Measurements from ENCODE around the gene ZNF12.
"Not testable (repeated sequence)": the region's sequence is repeated elsewhere in the genome, so short reads cannot be mapped to it uniquely, and the experiment has no call there.

ZNF12 gene

GRCh38 chr7:6691609-6692106 is 15.1 kb downstream of the ZNF12 start:
- DNase-seq (ENCODE audit: low read depth, low spot score) = peak; percentile 8

- DNase-seq (ENCODE audit: low read depth, low spot score) = no peak
Observed at GRCh38 chr7:6691103-6691502, 15.6 kb downstream of the ZNF12 start.

- no peak for DNase-seq (ENCODE audit: low read depth, low spot score)
Observed at GRCh38 chr7:6680146-6680545, 26.6 kb downstream of the ZNF12 start.

GRCh38 chr7:6675807-6676405 is 30.8 kb downstream of the ZNF12 start:
- no peak for DNase-seq (ENCODE audit: low read depth, low spot score)

- DNase-seq (ENCODE audit: low read depth, low spot score) = not testable (repeated sequence)
Observed at GRCh38 chr7:6670851-6671250, 35.9 kb downstream of the ZNF12 start.

GRCh38 chr7:6658618-6659345 is 48.0 kb downstream of the ZNF12 start:
- no peak for DNase-seq (ENCODE audit: low read depth, low spot score)

GRCh38 chr7:6656413-6656812 is 50.3 kb downstream of the ZNF12 start:
- DNase-seq (ENCODE audit: low read depth, low spot score) = no peak

- DNase-seq (ENCODE audit: low read depth, low spot score) = no peak
Observed at GRCh38 chr7:6655636-6656385, 50.9 kb downstream of the ZNF12 start.

GRCh38 chr7:6654842-6655610 is 51.7 kb downstream of the ZNF12 start:
- no peak for DNase-seq (ENCODE audit: low read depth, low spot score)

- peak; percentile 37 for DNase-seq (ENCODE audit: low read depth, low spot score)
Observed at GRCh38 chr7:6654113-6654841, 52.5 kb downstream of the ZNF12 start.

GRCh38 chr7:6653071-6654003 is 53.4 kb downstream of the ZNF12 start:
- DNase-seq (ENCODE audit: low read depth, low spot score) = no peak

- DNase-seq (ENCODE audit: low read depth, low spot score) = no peak
Observed at GRCh38 chr7:6652446-6653011, 54.2 kb downstream of the ZNF12 start.

- no peak for DNase-seq (ENCODE audit: low read depth, low spot score)
Observed at GRCh38 chr7:6651851-6652445, 54.8 kb downstream of the ZNF12 start.

GRCh38 chr7:6650521-6651011 is 56.2 kb downstream of the ZNF12 start:
- no peak for DNase-seq (ENCODE audit: low read depth, low spot score)

GRCh38 chr7:6650086-6650485 is 56.7 kb downstream of the ZNF12 start:
- no peak for DNase-seq (ENCODE audit: low read depth, low spot score)

GRCh38 chr7:6649241-6649961 is 57.3 kb downstream of the ZNF12 start:
- DNase-seq (ENCODE audit: low read depth, low spot score) = no peak

GRCh38 chr7:6648815-6649104 is 58.0 kb downstream of the ZNF12 start:
- DNase-seq (ENCODE audit: low read depth, low spot score) = no peak

GRCh38 chr7:6648066-6648814 is 58.5 kb downstream of the ZNF12 start:
- DNase-seq (ENCODE audit: low read depth, low spot score) = no peak

All from ELF-1 (cell line).